Bronchial epithelial cell (primary cell): ENCODE results near the gene NEU1. TPM values are rescaled to one million over a fixed set of nuclear protein-coding genes. Genes with fewer than 3 reads are reported as not detected.
"Not testable (repeated sequence)": the region's sequence is repeated elsewhere in the genome, so short reads cannot be mapped to it uniquely, and the experiment has no call there.

ENCODE experiments used
- DNase-seq: peaks from one replicate; pipeline ENCODE4 v3.0.0-alpha.2; 2010; ENCODE audit warnings: low read depth
- FAIRE-seq: peaks from 2 replicates; lab custom pipeline; 2011; peaks lifted over from hg19 to GRCh38; lab: Jason Lieb, UNC
- H3K27me3 ChIP-seq: 2 replicates; pipeline ENCODE4 v1.5.1; 2011; ENCODE audit warnings: low read length; ENCODE audit not compliant: control insufficient read depth, insufficient read depth
- H3K36me3 ChIP-seq: 2 replicates; pipeline ENCODE4 v1.5.1; 2011; ENCODE audit warnings: low read length; ENCODE audit not compliant: control insufficient read depth, insufficient read depth
- H3K4me3 ChIP-seq: 2 replicates; pipeline ENCODE4 v1.5.1; 2011; ENCODE audit warnings: mild to moderate bottlenecking, low read depth, low read length, control low read depth
- CTCF ChIP-seq: IDR thresholded peaks from 2 replicates; pipeline ENCODE4 v1.5.1; 2011; ENCODE audit warnings: mild to moderate bottlenecking, moderate library complexity, low read length, control low read depth, inconsistent platforms; ENCODE audit not compliant: insufficient read depth, severe bottlenecking
- total RNA-seq: library from RNA; depleted of rRNA; stranded (reverse); fragments of >200 nt; gene quantifications from 2 replicates; pipeline ENCODE4 v1.2.1, GENCODE V29; 2014

NEU1 gene
- total RNA-seq, 1 donor from 2014 or later = 70.3 TPM

GRCh38 chr6:31858707-31859106 is 3.9 kb downstream of the NEU1 start:
- DNase-seq (no peak), FAIRE-seq (no peak)
- H3K36me3 ChIP-seq = peaks cover 13% of the 10 kb centered on the region
- H3K4me3 ChIP-seq = no peak overlapping the region
- TF ChIP-seq CTCF = no peak
- no peaks in the 10 kb centered on the region for H3K27me3 ChIP-seq

GRCh38 chr6:31857774-31858173 is 4.8 kb downstream of the NEU1 start:
- H3K4me3 ChIP-seq, H3K27me3 ChIP-seq, FAIRE-seq, DNase-seq: not testable (repeated sequence)
- H3K36me3 ChIP-seq = peaks cover 13% of the 10 kb centered on the region

- DNase-seq, H3K27me3 ChIP-seq, H3K4me3 ChIP-seq, FAIRE-seq, H3K36me3 ChIP-seq: not testable (repeated sequence)
These were observed 10.5 kb downstream of the NEU1 start for GRCh38 chr6:31851980-31852718.

GRCh38 chr6:31851485-31851832 is 11.2 kb downstream of the NEU1 start:
- TF ChIP-seq CTCF = no peak
- no peak for DNase-seq
- no peaks in the 10 kb centered on the region for H3K36me3 ChIP-seq

GRCh38 chr6:31850765-31851484 is 11.7 kb downstream of the NEU1 start:
- Histone ChIP-seq H3K27me3 (no peaks in the 10 kb centered on the region), H3K4me3 (no peak overlapping the region), H3K36me3 (no peaks in the 10 kb centered on the region)
- no peak for TF ChIP-seq CTCF
- FAIRE-seq (no peak), DNase-seq (no peak)

More at GRCh38 chr6:31851485-31851832, 11.2 kb downstream of the NEU1 start:
- Histone ChIP-seq H3K4me3 (no peak overlapping the region), H3K27me3 (no peaks in the 10 kb centered on the region)
- FAIRE-seq = no peak

GRCh38 chr6:31847276-31847978 is 15.2 kb downstream of the NEU1 start:
- no peak overlapping the region for H3K4me3 ChIP-seq

More at GRCh38 chr6:31847276-31847978, 15.2 kb downstream of the NEU1 start:
- TF ChIP-seq CTCF = no peak
- no peak for FAIRE-seq
- DNase-seq = no peak
- H3K36me3 ChIP-seq = no peaks in the 10 kb centered on the region
- no peaks in the 10 kb centered on the region for H3K27me3 ChIP-seq
